ENCODE measurements around the gene CDH13. TPM values are rescaled to one million over a fixed set of nuclear protein-coding genes. Genes with fewer than 3 reads are reported as not detected.

CDH13 gene
- total RNA-seq, 2 donors from 2014 or later = 228 to 280 TPM

DNA sequence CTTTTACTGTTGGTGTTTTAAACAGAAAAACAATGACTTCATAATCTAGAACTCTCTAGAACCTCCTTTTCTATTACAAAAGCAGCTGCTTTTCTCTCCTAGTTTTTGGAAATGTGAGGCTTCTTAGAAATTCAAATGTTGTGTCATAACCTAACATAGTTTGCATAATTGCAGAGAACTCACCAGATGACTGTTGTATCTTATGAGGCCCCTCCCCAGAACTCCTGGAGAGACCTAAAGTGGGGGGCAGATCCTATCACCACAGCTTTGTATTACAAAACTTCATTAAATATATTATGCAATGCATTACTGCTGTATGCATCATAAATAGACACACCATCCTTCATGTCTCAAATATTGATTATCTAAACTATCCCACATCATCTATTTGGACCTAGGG is 642.3 kb downstream of the CDH13 start:
- Histone ChIP-seq H3K36me3 (no peaks in the 10 kb centered on the region), H3K4me3 (no peak overlapping the region), H3K27me3 (replicated peaks; ENCODE audit: insufficient read depth) (no peaks in the 10 kb centered on the region), H3K4me1 (ENCODE audit: control insufficient read depth in 1 of 2, low read depth in 2 of 2) (no peaks in the 10 kb centered on the region), H3K27ac (no peak overlapping the region), H3K9me3 (no peaks in the 10 kb centered on the region)
- TF ChIP-seq, protein P1, sequence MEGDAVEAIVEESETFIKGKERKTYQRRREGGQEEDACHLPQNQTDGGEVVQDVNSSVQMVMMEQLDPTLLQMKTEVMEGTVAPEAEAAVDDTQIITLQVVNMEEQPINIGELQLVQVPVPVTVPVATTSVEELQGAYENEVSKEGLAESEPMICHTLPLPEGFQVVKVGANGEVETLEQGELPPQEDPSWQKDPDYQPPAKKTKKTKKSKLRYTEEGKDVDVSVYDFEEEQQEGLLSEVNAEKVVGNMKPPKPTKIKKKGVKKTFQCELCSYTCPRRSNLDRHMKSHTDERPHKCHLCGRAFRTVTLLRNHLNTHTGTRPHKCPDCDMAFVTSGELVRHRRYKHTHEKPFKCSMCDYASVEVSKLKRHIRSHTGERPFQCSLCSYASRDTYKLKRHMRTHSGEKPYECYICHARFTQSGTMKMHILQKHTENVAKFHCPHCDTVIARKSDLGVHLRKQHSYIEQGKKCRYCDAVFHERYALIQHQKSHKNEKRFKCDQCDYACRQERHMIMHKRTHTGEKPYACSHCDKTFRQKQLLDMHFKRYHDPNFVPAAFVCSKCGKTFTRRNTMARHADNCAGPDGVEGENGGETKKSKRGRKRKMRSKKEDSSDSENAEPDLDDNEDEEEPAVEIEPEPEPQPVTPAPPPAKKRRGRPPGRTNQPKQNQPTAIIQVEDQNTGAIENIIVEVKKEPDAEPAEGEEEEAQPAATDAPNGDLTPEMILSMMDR (IDR thresholded peaks at IDR 0.05) = no peak
- no peak for ATAC-seq (ENCODE audit: insufficient number of reproducible peaks, low FRiP score, low read depth)
- DNase-seq (ENCODE audit: low spot score) = no peak

GRCh38 chr16:83269541-83269940 is 642.8 kb downstream of the CDH13 start:
- H3K27ac ChIP-seq = no peak overlapping the region
- H3K27me3 ChIP-seq (replicated peaks; ENCODE audit: insufficient read depth) = no peaks in the 10 kb centered on the region
- no peak overlapping the region for H3K4me3 ChIP-seq
- no peaks in the 10 kb centered on the region for H3K4me1 ChIP-seq (ENCODE audit: control insufficient read depth in 1 of 2, low read depth in 2 of 2)
- TF ChIP-seq, protein P1 (IDR thresholded peaks at IDR 0.05) = no peak
- no peak for DNase-seq (ENCODE audit: low spot score)
- no peaks in the 10 kb centered on the region for H3K36me3 ChIP-seq
- H3K9me3 ChIP-seq = no peaks in the 10 kb centered on the region
- ATAC-seq (ENCODE audit: insufficient number of reproducible peaks, low FRiP score, low read depth) = no peak

DNA sequence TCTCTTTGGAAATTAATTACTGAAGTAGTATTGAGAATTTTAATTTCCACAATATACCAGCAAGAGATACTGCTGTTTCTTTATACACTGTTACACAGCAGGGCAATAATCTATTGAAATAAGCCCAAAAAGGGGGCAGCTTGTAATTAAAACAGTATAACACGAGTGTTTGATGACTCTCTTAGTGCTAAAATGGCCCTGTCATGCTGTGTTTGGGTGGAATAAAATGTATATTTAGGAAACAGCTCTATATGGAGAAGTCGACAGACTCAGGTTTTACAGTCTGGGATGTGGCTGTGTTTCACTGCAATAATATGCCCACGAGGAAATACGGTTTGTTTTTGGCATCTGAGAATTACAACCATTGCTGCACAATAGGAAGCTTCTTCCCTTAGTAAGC is 643.3 kb downstream of the CDH13 start:
- H3K27me3 ChIP-seq (replicated peaks; ENCODE audit: insufficient read depth) = no peaks in the 10 kb centered on the region
- DNase-seq (ENCODE audit: low spot score) = no peak
- TF ChIP-seq, protein P1 (IDR thresholded peaks at IDR 0.05) = no peak

GRCh38 chr16:83270640-83271039 is 643.9 kb downstream of the CDH13 start:
- Histone ChIP-seq H3K27ac (no peak overlapping the region), H3K36me3 (no peaks in the 10 kb centered on the region), H3K4me3 (no peak overlapping the region), H3K9me3 (no peaks in the 10 kb centered on the region), H3K4me1 (ENCODE audit: control insufficient read depth in 1 of 2, low read depth in 2 of 2) (no peaks in the 10 kb centered on the region), H3K27me3 (replicated peaks; ENCODE audit: insufficient read depth) (no peaks in the 10 kb centered on the region)
- DNase-seq (ENCODE audit: low spot score) (no peak), ATAC-seq (ENCODE audit: insufficient number of reproducible peaks, low FRiP score, low read depth) (no peak)
- TF ChIP-seq, protein P1 (IDR thresholded peaks at IDR 0.05) = no peak

More for the DNA sequence above, 643.3 kb downstream of the CDH13 start:
- Histone ChIP-seq H3K9me3 (no peaks in the 10 kb centered on the region), H3K27ac (no peak overlapping the region), H3K4me3 (no peak overlapping the region), H3K4me1 (ENCODE audit: control insufficient read depth in 1 of 2, low read depth in 2 of 2) (no peaks in the 10 kb centered on the region), H3K36me3 (no peaks in the 10 kb centered on the region)
- no peak for ATAC-seq (ENCODE audit: insufficient number of reproducible peaks, low FRiP score, low read depth)

DNA sequence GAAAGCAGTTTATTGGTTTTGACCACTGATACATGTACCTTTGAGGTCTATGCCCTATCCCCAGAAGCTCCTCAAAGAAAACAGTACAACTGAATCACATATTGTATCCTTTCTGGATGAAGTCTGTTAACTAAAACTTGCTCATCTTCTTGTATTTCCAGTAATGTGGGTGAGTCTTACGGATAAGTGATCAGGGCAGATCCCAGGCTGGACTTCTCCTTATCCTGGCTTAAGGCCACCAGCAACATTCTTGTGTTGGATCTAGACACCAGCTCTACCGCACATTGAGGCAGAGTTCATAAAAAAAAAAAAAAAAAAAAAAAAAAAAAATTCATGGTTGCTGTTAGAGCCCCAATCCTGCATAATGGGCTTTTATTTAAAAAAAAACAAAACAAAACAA is 644.4 kb downstream of the CDH13 start:
- Histone ChIP-seq H3K4me1 (ENCODE audit: control insufficient read depth in 1 of 2, low read depth in 2 of 2) (no peaks in the 10 kb centered on the region), H3K4me3 (no peak overlapping the region), H3K27me3 (replicated peaks; ENCODE audit: insufficient read depth) (no peaks in the 10 kb centered on the region), H3K9me3 (no peaks in the 10 kb centered on the region), H3K36me3 (no peaks in the 10 kb centered on the region), H3K27ac (no peak overlapping the region)
- no peak for ATAC-seq (ENCODE audit: insufficient number of reproducible peaks, low FRiP score, low read depth)
- no peak for DNase-seq (ENCODE audit: low spot score)
- TF ChIP-seq, protein P1 (IDR thresholded peaks at IDR 0.05) = no peak
